Lower lobe of right lung (tissue), 2 donors: ENCODE measurements around the gene TSC2. TPM values are rescaled to one million over a fixed set of nuclear protein-coding genes. Genes with fewer than 3 reads are reported as not detected.
A peak's percentile ranks its signal among the peaks of the same experiment; 100 is the strongest.
"Not testable (repeated sequence)": the region's sequence is repeated elsewhere in the genome, so short reads cannot be mapped to it uniquely, and the experiment has no call there.

Experiments used
- ATAC-seq, 2 donors: fragments of 200-7000 bp; cut with Tn5 transposase; one replicate each; pipeline ENCODE4 v1.9.1; 2020 to 2022; ENCODE audit warnings: mild to moderate bottlenecking in 2 of 2, moderate library complexity in 2 of 2
- DNase-seq: peaks from one replicate; pipeline ENCODE4 v3.0.0-alpha.2; 2020
- H3K27ac ChIP-seq: fragments of 200-600 bp; one replicate; pipeline ENCODE4 v1.8.0; 2022
- H3K27me3 ChIP-seq: fragments of 200-600 bp; one replicate; pipeline ENCODE4 v1.8.0; 2022; ENCODE audit warnings: low read depth
- H3K36me3 ChIP-seq: fragments of 200-600 bp; one replicate; pipeline ENCODE4 v1.8.0; 2022; ENCODE audit warnings: mild to moderate bottlenecking
- H3K4me1 ChIP-seq: fragments of 200-600 bp; one replicate; pipeline ENCODE4 v1.8.0; 2022
- H3K4me3 ChIP-seq: fragments of 200-600 bp; one replicate; pipeline ENCODE4 v1.8.0; 2022; ENCODE audit warnings: mild to moderate bottlenecking
- H3K9me3 ChIP-seq: fragments of 200-600 bp; one replicate; pipeline ENCODE4 v1.8.0; 2022
- CTCF ChIP-seq: fragments of 200-600 bp; IDR thresholded peaks from one replicate; pipeline ENCODE4 v1.8.0; 2022; ENCODE audit warnings: antibody characterized with exemption, mild to moderate bottlenecking
- intact Hi-C: fragments of 100-400 bp; cut with DNase I; formaldehyde crosslinking; loops from one replicate; pipeline ENCODE4 v1.11.0; 2022
- total RNA-seq: library from RNA; stranded (reverse); fragmentation: NEBNext Ultra II Directional; extraction: Animal tissue kit (Norgen Biotek cat#: 25700); gene quantifications from one replicate; pipeline ENCODE4 v1.2.1, GENCODE V29; 2021
- donor health status: DM: no; HTN: yes; CAD: no; lungs with severe emphysema.

Gene TSC2
- total RNA-seq, 1 donor from 2014 or later: 123 TPM

- ATAC-seq: no peak
- intact Hi-C loops: no loop called here
- DNase-seq: no peak
Measured at GRCh38 chr16:2096853-2097595, 49.2 kb downstream of the TSC2 start.

GRCh38 chr16:2097689-2098088, 49.9 kb downstream of the TSC2 start:
- intact Hi-C loops, ATAC-seq, H3K27me3 ChIP-seq, H3K27ac ChIP-seq, H3K4me1 ChIP-seq, H3K4me3 ChIP-seq, DNase-seq, H3K9me3 ChIP-seq: not testable (repeated sequence)
- H3K36me3 ChIP-seq: peaks cover 81% of the 10 kb centered on the region

More at GRCh38 chr16:2096853-2097595, 49.2 kb downstream of the TSC2 start:
- H3K4me3 ChIP-seq: no peak overlapping the region
- H3K27me3 ChIP-seq: no peaks in the 10 kb centered on the region
- H3K36me3 ChIP-seq: peaks cover 83% of the 10 kb centered on the region
- no peaks in the 10 kb centered on the region for H3K9me3 ChIP-seq
- no peaks in the 10 kb centered on the region for H3K4me1 ChIP-seq
- no peak overlapping the region for H3K27ac ChIP-seq
- no peak for TF ChIP-seq CTCF

GRCh38 chr16:2101581-2101980, 53.8 kb downstream of the TSC2 start:
- H3K27me3 ChIP-seq, H3K9me3 ChIP-seq, H3K4me1 ChIP-seq, intact Hi-C loops, ATAC-seq, H3K27ac ChIP-seq, H3K4me3 ChIP-seq, DNase-seq: not testable (repeated sequence)
- H3K36me3 ChIP-seq: peaks cover 65% of the 10 kb centered on the region

GRCh38 chr16:2102471-2102870, 54.7 kb downstream of the TSC2 start:
- Histone ChIP-seq H3K36me3 (peaks cover 62% of the 10 kb centered on the region), H3K9me3 (no peaks in the 10 kb centered on the region), H3K4me1 (no peaks in the 10 kb centered on the region), H3K4me3 (no peak overlapping the region), H3K27ac (no peak overlapping the region), H3K27me3 (no peaks in the 10 kb centered on the region)
- TF ChIP-seq CTCF: no peak
- no peak for DNase-seq
- intact Hi-C loops: no loop called here
- no peak for ATAC-seq

GRCh38 chr16:2104464-2104863, 56.7 kb downstream of the TSC2 start:
- H3K27me3 ChIP-seq, H3K27ac ChIP-seq, H3K4me1 ChIP-seq, H3K9me3 ChIP-seq, DNase-seq, H3K4me3 ChIP-seq, intact Hi-C loops: not testable (repeated sequence)
- H3K36me3 ChIP-seq: peaks cover 74% of the 10 kb centered on the region
- peak in 1 of 2 donors; percentile 65 for ATAC-seq

DNA sequence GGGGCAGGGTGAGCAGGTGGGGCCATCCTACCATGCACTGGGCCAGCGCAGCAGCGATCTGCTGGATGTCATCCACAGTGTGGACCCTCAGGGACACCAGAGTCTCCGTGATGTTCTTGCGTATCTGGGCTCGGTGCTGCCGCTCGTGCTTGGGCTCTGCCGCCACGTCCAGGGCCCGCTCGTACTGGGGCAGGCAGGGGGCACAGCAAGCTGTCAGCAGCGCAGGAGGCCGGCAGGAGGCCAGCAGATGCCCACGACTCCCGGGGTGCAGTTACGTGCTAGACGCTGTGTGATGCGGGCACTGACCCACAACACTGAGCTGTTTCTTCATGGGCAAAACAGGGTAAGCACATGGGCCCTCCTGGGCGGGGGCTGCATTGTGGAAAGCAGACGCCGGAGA, 57.5 kb downstream of the TSC2 start:
- H3K9me3 ChIP-seq, H3K4me1 ChIP-seq, H3K27me3 ChIP-seq, DNase-seq, H3K4me3 ChIP-seq, ATAC-seq, intact Hi-C loops, H3K27ac ChIP-seq: not testable (repeated sequence)
- H3K36me3 ChIP-seq: peaks cover 74% of the 10 kb centered on the region

DNA sequence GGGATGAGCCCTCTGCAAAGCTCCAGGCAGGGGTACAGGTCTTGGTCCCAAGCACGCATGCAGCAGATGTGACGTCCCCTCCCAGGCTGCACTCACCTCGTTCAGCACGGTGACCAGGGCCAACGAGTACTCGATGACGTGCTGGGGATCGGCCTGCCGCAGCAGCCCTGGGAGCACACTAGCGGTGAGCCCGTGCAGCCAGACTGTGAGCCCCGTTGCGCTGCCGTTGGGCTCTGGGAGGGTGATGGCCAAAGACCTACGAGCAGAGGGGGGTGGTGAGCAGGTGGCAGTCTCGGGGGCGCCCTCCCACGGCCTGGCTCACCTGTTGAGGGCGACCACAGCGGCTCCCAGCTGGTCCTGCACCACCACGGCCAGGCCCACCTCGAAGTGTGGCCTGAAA, 58.0 kb downstream of the TSC2 start:
- H3K27ac ChIP-seq, H3K4me3 ChIP-seq, DNase-seq, H3K9me3 ChIP-seq, H3K27me3 ChIP-seq, intact Hi-C loops, H3K4me1 ChIP-seq, ATAC-seq: not testable (repeated sequence)
- peaks cover 74% of the 10 kb centered on the region for H3K36me3 ChIP-seq

DNA sequence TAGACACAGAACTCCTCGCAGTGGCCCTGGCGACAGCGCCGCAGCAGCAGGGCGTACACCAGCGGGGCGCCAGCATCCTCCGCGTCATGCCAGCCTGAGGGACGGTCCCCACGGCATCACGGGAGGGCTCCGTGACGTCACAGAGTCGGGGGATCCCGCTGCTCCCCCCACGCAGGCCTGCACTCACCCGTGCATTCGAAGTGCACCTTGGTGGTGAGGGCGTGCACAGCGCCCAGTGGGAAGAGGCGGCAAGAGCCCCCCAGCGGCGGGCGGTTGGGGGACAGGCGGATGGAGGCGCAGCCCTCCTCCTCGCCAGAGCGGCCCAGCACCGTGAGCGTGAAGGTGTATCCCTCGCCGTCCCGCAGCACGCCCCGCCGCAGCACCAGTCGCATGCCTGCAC, 58.4 kb downstream of the TSC2 start:
- H3K36me3 ChIP-seq: peaks cover 74% of the 10 kb centered on the region
- ATAC-seq, H3K27ac ChIP-seq, H3K9me3 ChIP-seq, H3K27me3 ChIP-seq, DNase-seq, H3K4me1 ChIP-seq, intact Hi-C loops, H3K4me3 ChIP-seq: not testable (repeated sequence)

DNA sequence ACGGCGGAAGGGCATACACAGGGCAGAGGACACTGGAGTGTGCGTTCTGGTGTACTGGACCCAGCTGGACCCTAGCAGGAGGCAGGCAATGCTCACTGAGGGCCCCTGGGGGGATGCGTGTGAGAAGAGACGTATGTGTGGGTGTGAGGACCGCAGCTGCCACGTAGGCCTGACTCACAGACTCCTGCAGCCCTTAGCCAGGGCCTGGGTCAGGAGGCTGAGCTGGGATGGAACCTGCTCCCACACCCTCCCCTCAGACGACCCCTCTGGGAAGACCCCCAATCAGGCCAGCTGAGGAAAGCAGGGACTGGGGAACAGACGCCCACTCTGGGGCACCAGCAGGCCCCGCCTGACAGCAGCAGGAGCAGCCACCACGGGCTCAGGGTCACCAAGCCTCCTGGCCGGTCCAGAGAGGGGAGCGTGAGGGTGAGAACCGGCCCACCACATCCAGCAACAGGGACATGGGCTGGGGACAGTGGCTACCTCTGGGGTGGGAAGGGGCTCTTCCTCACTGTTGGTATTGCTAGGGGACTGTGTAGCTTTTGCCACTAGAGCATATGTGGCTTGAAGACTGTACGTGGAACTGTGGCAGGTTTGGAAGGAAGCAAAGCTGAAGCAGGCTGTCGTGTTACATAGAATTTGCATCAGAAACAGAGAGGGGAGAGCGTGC, 59.5 kb downstream of the TSC2 start:
- H3K9me3 ChIP-seq, H3K4me1 ChIP-seq, intact Hi-C loops, DNase-seq, H3K4me3 ChIP-seq, H3K27me3 ChIP-seq, H3K27ac ChIP-seq: not testable (repeated sequence)
- peaks cover 73% of the 10 kb centered on the region for H3K36me3 ChIP-seq
- peak in 1 of 2 donors; percentile 9 for ATAC-seq

DNA sequence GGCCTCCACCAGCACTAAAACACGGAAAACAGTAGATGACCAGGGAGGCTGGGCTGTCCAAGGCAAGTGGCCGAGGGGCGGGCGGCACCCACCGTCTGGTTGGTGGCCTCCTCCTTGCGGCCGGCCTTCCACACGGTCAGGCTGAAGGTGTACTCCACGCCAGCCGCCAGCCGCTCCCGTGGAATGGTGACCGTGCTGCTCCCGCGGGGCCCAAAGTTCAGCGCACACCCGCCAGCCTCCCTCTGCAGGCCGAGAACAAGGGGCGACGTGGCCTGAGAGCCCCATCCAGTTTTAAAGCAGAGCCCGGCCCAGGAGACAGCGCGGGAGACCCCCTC, 60.0 kb downstream of the TSC2 start:
- H3K27me3 ChIP-seq, H3K4me1 ChIP-seq, DNase-seq, intact Hi-C loops, H3K4me3 ChIP-seq, H3K27ac ChIP-seq, H3K9me3 ChIP-seq: not testable (repeated sequence)
- H3K36me3 ChIP-seq: peaks cover 72% of the 10 kb centered on the region
- ATAC-seq: peak in 1 of 2 donors; percentile 14

DNA sequence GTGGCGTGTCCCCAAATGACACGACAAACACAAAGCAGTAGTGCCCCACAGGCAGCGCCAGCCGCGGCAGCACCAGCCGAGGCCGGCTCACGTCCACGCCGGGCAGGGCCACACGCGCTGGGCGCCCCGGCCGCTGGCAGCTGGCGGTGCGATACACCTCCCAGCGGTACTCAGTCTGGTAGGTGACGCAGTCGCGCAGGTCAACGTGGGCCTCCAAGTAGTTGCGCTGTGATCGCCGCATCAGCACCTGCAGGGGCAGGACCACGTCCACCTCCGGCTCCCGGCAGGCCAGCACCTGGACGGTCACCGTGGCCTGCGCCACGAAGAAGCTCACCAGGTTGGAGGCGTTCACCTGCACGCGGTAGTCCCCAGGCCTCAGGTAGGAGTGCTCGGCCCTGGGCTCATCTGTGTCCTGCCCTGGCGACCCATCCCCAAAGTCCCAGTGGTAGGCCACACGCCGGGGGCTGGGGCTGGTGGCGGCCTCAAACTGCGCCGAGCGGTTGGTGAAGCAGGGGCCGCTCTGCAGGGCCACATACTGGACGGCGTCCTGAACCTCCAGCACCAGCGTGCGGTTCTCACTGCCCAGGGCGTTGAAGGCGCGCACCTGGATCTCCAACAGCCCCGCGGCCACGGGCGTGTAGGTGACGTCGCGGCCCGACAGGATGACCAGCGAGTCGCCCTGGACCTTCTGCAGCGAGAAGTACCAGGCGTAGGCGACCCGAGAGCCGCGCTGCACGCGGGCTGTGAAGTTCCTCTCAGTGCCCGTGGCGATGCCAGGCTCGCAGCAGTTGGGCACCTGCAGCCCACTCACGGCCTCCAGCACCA, 60.9 kb downstream of the TSC2 start:
- not testable (repeated sequence) for H3K27me3 ChIP-seq
- ATAC-seq: peak; percentile 36 to 37

More for the DNA sequence above, 60.9 kb downstream of the TSC2 start:
- H3K4me3 ChIP-seq, intact Hi-C loops, DNase-seq, H3K27ac ChIP-seq, H3K9me3 ChIP-seq, H3K4me1 ChIP-seq: not testable (repeated sequence)
- H3K36me3 ChIP-seq: peaks cover 67% of the 10 kb centered on the region
